SHP77 (cell line): ENCODE results near the gene ZMYND15.
A peak's percentile ranks its signal among the peaks of the same experiment; 100 is the strongest.
"Not testable (repeated sequence)": the region's sequence is repeated elsewhere in the genome, so short reads cannot be mapped to it uniquely, and the experiment has no call there.

Experiments
- DNase-seq, 2 experiments: peaks; one replicate each; lab custom pipeline; 2025; lab: John Stamatoyannopoulos, UW

ZMYND15 gene

GRCh38 chr17:4739122-4740024 lies at the start of gene ZMYND15, which contains the start of gene CXCL16:
TSS of gene ZMYND15 (plus strand) at chr17:4739833. CDS start at chr17:4740549, 716 bp downstream.
TSS of gene CXCL16 (minus strand) at chr17:4739928. CDS start at chr17:4739339, 589 bp downstream.
- peak in 1 of 2 experiments; percentile 46 for DNase-seq

DNA sequence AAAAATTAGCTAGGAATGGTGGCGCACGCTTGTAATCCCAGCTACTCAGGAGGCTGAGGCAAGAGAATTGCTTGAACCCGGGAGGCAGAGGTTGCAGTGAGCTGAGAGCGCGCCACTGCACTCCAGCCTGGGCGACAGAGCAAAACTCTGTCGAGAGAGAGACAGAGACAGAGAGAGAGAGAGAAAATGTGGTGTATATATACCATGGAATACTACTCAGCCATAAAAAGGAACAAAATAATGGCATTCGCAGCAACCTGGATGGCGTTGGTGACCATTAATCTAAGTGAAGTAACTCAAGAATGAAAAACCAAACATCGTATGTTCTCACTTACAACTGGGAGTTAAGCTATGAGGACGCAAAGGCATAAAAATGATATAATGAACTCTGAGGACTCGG lies 49.8 kb upstream of the ZMYND15 start:
- DNase-seq = not testable (repeated sequence)

GRCh38 chr17:4690745-4691144 lies 48.9 kb upstream of the ZMYND15 start:
- DNase-seq = no peak

- DNase-seq = no peak
Observed at GRCh38 chr17:4691686-4692085, 47.9 kb upstream of the ZMYND15 start.

GRCh38 chr17:4693416-4693815 lies 46.2 kb upstream of the ZMYND15 start:
- no peak for DNase-seq

GRCh38 chr17:4696437-4696805 lies 43.2 kb upstream of the ZMYND15 start:
- DNase-seq = no peak

GRCh38 chr17:4699401-4700056 lies 40.1 kb upstream of the ZMYND15 start:
- not testable (repeated sequence) for DNase-seq

- no peak for DNase-seq
Observed at GRCh38 chr17:4701116-4701515, 38.5 kb upstream of the ZMYND15 start.

- no peak for DNase-seq
Observed at GRCh38 chr17:4703330-4703691, 36.3 kb upstream of the ZMYND15 start.

- not testable (repeated sequence) for DNase-seq
Observed at GRCh38 chr17:4704574-4704907, 35.1 kb upstream of the ZMYND15 start.

- no peak for DNase-seq
Observed at GRCh38 chr17:4704991-4705390, 34.6 kb upstream of the ZMYND15 start.

DNA sequence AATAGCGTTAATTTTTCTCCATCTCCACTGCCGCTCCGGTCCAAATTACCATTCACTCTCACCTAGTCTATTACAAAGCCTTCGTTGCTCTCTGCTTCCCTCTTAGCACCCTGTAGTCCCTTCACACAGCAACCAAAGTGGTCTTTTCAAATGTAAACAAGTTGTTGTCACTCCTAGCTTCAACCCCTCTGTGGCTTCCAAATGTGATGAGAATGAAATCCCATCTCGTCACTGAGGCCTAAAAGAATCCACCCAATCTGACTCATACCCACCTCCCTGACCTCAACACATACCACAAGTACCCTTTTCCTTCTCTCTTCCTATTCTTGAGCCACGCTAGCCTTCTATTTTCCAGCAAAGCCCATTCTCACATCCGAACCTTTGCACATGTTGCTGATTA lies 33.5 kb upstream of the ZMYND15 start:
- no peak for DNase-seq

- peak; percentile 68 to 79 for DNase-seq
Observed at GRCh38 chr17:4708436-4708835, 31.2 kb upstream of the ZMYND15 start.

GRCh38 chr17:4709794-4710692 lies 29.6 kb upstream of the ZMYND15 start, which contains the start of gene ARRB2:
TSS of gene ARRB2 (plus strand) at chr17:4710632. CDS start at chr17:4710722, 90 bp downstream.
- DNase-seq = peak; percentile 98 to 99

GRCh38 chr17:4710693-4711634 lies 28.7 kb upstream of the ZMYND15 start:
- no peak for DNase-seq

DNA sequence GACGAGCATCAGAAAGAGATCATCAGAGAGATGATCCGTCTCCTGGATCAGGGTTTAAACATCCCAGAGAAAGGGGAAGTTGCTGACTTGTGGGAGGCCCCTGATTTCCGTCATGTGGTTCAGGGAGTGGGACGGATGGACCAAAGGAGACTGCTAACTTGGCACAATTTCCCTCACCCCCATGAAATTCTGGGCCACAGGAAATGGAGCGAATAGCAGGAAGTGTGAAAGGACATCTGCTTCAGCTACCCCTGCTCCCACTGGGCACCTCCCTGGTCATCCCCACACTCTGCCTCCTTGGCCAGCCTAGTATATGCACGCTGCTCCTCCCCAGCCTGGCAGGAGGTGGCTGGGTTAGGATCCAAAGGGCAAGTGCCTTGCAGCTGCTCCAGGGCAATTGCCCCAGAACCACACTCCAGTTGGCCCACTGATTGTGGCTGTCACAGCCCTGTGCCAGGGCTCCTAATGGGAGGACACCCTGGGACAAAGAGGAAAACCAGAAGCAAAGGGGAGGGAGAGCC lies 27.9 kb upstream of the ZMYND15 start:
- no peak for DNase-seq

GRCh38 chr17:4712526-4712925 lies 27.1 kb upstream of the ZMYND15 start:
- DNase-seq = no peak

- DNase-seq = not testable (repeated sequence)
Observed at GRCh38 chr17:4714340-4715062, 25.1 kb upstream of the ZMYND15 start.

DNA sequence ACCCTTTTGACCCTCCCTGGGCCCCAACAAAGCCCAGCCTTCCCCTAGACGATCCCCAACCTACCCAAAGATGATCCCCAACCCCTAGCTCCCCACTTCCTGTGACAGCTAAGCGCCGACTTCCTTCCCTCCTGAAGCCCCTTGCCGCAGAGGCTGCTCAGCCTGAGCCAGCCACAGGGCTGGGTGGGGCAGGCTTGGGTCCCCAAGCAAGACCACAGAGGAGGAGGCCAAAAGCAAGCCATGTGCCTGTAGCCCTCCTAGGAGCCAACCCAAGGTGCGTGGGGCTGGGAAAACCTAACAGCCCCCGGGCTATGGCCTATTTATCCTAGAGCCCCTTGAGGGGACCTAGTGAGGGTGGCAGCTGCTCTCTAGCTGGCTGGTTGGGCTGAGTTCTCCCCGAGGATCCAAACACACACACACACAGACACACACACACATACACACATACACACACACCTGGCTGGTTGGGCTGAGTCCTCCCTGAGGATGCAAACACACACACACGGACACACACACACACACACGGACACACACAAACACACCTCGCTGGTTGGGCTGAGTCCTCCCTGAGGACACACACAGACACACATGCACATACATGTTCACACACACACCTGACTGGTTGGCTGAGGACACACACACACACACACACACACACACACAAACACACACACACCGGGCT lies 24.4 kb upstream of the ZMYND15 start:
- DNase-seq = no peak
